Activated CD4-positive, alpha-beta memory T cell treated with anti-CD3 and anti-CD28 coated beads for 36 hours (primary cell): ENCODE data around the gene MTFR1L. TPM values are rescaled to one million over a fixed set of nuclear protein-coding genes. Genes with fewer than 3 reads are reported as not detected.

ENCODE experiments used
- CTCF ChIA-PET: fragments of 350-600 bp; sonication (Branson Sonifier 250); formaldehyde crosslinking; loops from one replicate; lab custom pipeline; 2021; ENCODE audit warnings: antibody characterized with exemption, inconsistent platforms; lab: Charles Lee
- POLR2A ChIA-PET: fragments of 350-600 bp; sonication (Branson Sonifier 250); formaldehyde crosslinking; loops from one replicate; lab custom pipeline; 2021; ENCODE audit warnings: antibody characterized with exemption; lab: Charles Lee
- DNase-seq: peaks from one replicate; pipeline ENCODE4 v3.0.0-alpha.2; 2020
- H3K27ac Mint-ChIP-seq: one replicate; pipeline ENCODE4 v1.8.0; 2021; ENCODE audit warnings: mixed read lengths
- H3K27me3 Mint-ChIP-seq: one replicate; pipeline ENCODE4 v1.8.0; 2021; ENCODE audit warnings: mixed read lengths
- H3K36me3 Mint-ChIP-seq: one replicate; pipeline ENCODE4 v1.8.0; 2021; ENCODE audit warnings: mixed read lengths
- H3K4me1 Mint-ChIP-seq: one replicate; pipeline ENCODE4 v1.8.0; 2021; ENCODE audit warnings: low read depth, mixed read lengths
- H3K4me3 Mint-ChIP-seq: one replicate; pipeline ENCODE4 v1.8.0; 2021; ENCODE audit warnings: mild to moderate bottlenecking, mixed read lengths
- H3K9me3 Mint-ChIP-seq: one replicate; pipeline ENCODE4 v1.8.0; 2021; ENCODE audit warnings: mixed read lengths
- intact Hi-C: fragments of 100-400 bp; cut with micrococcal nuclease; formaldehyde crosslinking; loops from one replicate; pipeline ENCODE4 v1.15.1; 2023
- total RNA-seq, 2 experiments: library from RNA; stranded (reverse); gene quantifications; one replicate each; pipeline ENCODE4 v1.2.3, GENCODE V29; 2021

Gene MTFR1L
- total RNA-seq, 2 experiments from 2014 or later = 28.0 to 31.1 TPM

DNA sequence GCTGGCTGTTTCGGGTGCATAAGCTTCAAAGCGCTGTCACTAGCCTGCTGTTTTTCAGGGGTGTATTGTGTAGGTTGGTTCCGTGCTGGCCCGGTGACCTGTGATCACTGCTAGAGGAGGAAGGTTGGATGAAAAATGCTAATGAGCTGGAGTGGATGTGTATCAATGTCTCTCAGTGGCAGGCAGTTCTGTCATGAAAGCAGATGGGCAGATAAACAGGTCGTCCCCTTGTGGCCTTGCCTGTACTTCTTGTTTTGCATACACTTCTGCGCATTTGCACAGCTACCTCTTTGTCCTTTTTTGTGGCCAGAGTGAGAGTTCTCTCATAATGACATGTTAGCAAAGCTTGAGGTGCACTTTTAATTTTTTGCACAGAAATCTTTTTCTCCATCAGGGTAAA lies 16.8 kb upstream of the MTFR1L start:
- intact Hi-C loops = no loop called here
- Mint-ChIP-seq H3K27me3 (no peaks in the 10 kb centered on the region), H3K27ac (peak overlapping the region; percentile 14), H3K9me3 (no peaks in the 10 kb centered on the region), H3K4me3 (no peak overlapping the region), H3K4me1 (peaks cover 43% of the 10 kb centered on the region), H3K36me3 (peaks cover 7% of the 10 kb centered on the region)
- peak; percentile 43 for DNase-seq
- POLR2A ChIA-PET = no interaction called here
- CTCF ChIA-PET = interaction anchor here (0.8 to 2.9 kb wide), 4 partner anchors 127 to 299 kb away, joined by 3 to 14 read pairs (median 4); no protein-coding TSS in a partner anchor

DNA sequence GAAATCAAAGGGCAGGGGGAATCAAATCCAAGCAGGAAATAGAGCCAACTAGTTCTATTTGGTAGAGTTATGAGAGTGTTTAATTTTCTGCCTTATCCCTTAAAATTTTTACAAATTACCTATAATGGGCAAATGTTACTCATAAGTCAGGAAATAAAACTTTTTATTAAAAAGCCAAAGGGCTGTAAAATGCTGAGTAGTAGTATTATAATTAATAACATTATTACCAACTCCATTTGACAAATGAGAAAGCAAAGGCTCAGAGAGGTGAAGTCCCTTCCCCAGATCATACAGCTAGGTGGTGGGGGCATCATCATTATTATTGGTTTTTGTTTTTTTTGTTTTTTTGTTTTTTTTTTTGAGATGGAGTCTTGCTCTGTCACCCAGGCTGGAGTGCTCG lies 16.4 kb upstream of the MTFR1L start:
- H3K9me3 Mint-ChIP-seq = no peaks in the 10 kb centered on the region
- H3K27me3 Mint-ChIP-seq = no peaks in the 10 kb centered on the region
- intact Hi-C loops = no loop called here
- ChIA-PET CTCF (interaction anchor here (1.2 to 2.9 kb wide), 3 partner anchors 127 to 300 kb away, joined by 3 to 14 read pairs (median 5); no protein-coding TSS in a partner anchor), POLR2A (no interaction called here)
- H3K27ac Mint-ChIP-seq = no peak overlapping the region
- no peak for DNase-seq
- H3K36me3 Mint-ChIP-seq = peaks cover 7% of the 10 kb centered on the region
- H3K4me1 Mint-ChIP-seq = peaks cover 41% of the 10 kb centered on the region
- no peak overlapping the region for H3K4me3 Mint-ChIP-seq

DNA sequence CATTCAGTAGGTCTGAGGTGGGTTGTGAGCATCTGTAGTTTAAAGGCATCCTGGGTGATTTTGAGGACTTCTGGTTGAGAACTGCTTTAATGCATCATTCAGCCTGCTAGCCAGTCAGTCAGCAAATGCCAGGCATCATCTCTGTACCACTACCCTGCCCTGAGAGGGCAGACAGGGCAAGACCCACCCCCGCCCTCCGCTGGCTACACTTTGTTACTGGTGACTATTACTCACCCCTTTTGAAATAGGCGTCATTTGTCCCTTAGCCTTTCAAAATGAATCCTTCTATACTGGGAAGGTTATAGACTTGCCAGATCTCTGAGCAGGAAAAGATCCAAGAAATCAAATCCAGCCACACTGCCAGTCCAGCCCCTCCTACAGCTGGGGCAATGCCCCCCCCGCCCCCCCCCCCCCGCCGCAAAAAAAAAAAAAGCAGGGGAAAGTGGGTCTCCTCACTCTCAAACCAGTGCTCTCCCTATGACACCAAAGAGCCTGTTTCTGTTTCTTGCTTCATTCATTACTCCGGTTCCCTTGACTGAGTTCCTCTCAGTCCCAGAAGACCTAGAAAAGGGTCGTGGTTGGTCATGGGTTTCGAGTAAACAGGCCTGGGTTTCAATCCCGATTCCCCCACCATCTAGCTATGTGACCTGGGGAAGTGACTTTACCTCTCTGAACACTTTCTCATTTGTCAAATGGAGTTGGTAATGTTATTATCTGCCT lies 15.3 kb upstream of the MTFR1L start:
- peaks cover 39% of the 10 kb centered on the region for H3K4me1 Mint-ChIP-seq
- POLR2A ChIA-PET = no interaction called here
- peak overlapping the region; percentile 55 for H3K27ac Mint-ChIP-seq
- intact Hi-C loops = no loop called here
- H3K27me3 Mint-ChIP-seq = no peaks in the 10 kb centered on the region
- H3K36me3 Mint-ChIP-seq = peaks cover 9% of the 10 kb centered on the region
- peak; percentile 84 for DNase-seq
- CTCF ChIA-PET = interaction anchor here (0.7 kb wide), 1 partner anchor 284 kb away, joined by 3 read pairs; no protein-coding TSS in a partner anchor
- H3K9me3 Mint-ChIP-seq = no peaks in the 10 kb centered on the region
- no peak overlapping the region for H3K4me3 Mint-ChIP-seq

DNA sequence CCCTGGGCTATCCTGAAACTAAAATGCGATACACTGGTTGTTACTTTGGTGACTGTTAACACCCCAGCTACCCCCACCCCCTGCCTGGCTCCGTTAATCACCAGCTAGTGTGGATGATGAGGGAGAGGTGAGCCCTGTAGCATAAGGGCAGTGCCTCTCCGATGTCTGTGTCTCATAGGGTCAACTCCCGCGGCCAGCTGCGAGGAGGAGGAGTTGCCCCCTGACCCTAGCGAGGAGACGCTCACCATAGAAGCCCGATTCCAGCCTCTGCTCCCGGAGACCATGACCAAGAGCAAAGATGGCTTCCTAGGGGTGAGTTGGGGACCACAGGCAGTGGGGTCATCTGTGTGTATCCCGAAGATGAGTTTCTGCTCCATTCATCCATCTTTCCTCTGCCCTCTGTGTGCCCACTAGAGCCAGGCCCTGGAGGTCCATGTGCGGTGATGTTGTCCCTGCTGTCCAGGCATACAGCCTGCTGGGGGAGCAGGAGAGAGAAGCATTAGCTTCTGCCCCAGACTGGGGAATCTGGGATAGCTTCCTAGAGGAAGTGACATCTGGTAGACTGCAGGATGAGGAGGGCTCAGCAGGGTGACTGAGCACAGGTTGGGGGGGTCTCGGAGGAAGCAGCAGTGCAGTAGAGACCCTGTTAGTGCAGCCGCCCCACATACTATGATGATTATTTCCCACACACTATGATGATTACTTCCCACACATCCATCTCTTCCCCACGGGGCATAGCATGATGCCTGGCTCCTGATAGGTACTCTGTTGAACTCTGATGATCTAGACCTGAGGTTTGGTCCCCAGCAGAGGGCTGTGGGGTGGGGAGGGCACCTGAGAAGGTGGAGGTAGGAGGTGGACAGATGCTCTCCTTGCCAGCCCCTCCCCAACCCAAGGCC lies 14.5 kb upstream of the MTFR1L start:
- Mint-ChIP-seq H3K4me1 (peaks cover 37% of the 10 kb centered on the region), H3K9me3 (no peaks in the 10 kb centered on the region)
- POLR2A ChIA-PET = no interaction called here

GRCh38 chr1:25805863-25806225 lies 13.9 kb upstream of the MTFR1L start:
- peaks cover 33% of the 10 kb centered on the region for H3K4me1 Mint-ChIP-seq
- DNase-seq = no peak
- no peaks in the 10 kb centered on the region for H3K9me3 Mint-ChIP-seq
- H3K4me3 Mint-ChIP-seq = no peak overlapping the region
- H3K36me3 Mint-ChIP-seq = peaks cover 11% of the 10 kb centered on the region
- H3K27me3 Mint-ChIP-seq = no peaks in the 10 kb centered on the region
- no peak overlapping the region for H3K27ac Mint-ChIP-seq
- ChIA-PET POLR2A (no interaction called here), CTCF (no interaction called here)
- intact Hi-C loops = no loop called here

More for the DNA sequence above, 14.5 kb upstream of the MTFR1L start:
- no peak for DNase-seq
- intact Hi-C loops = no loop called here
- no peak overlapping the region for H3K4me3 Mint-ChIP-seq
- CTCF ChIA-PET = interaction anchor here (0.7 kb wide), 1 partner anchor 285 kb away, joined by 3 read pairs; no protein-coding TSS in a partner anchor
- peaks cover 11% of the 10 kb centered on the region for H3K36me3 Mint-ChIP-seq
- peak overlapping the region; percentile 55 for H3K27ac Mint-ChIP-seq
- H3K27me3 Mint-ChIP-seq = no peaks in the 10 kb centered on the region

DNA sequence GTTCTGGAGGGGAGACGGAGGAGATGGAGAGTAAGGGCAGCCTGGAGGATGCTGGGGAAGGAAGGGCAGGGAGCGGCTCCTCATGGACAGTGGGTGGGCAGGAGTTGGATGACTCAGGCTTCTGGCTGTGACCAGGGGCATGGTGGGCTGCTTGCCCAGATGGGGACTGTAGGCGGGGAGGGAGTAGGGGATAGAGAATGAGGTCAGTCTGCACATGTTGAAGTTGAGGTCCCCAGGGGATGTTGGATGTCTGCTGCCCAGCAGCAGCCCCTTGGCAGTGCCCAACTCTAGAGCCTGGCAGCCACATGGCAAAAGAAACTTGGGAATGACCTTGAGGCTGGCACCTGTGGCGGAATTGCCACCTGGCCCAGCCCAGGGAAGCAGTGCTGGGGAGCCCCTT lies 13.3 kb upstream of the MTFR1L start:
- Mint-ChIP-seq H3K9me3 (no peaks in the 10 kb centered on the region), H3K36me3 (peaks cover 11% of the 10 kb centered on the region), H3K27me3 (no peaks in the 10 kb centered on the region), H3K4me1 (peaks cover 28% of the 10 kb centered on the region), H3K4me3 (no peak overlapping the region), H3K27ac (no peak overlapping the region)
- CTCF ChIA-PET = interaction anchor here (1.0 kb wide), 1 partner anchor 187 kb away, joined by 3 read pairs; no protein-coding TSS in a partner anchor
- no peak for DNase-seq
- intact Hi-C loops = no loop called here
- POLR2A ChIA-PET = no interaction called here

- POLR2A ChIA-PET = interaction anchor here (1.4 kb wide), 1 partner anchor 13 kb away, joined by 5 read pairs; the partner anchor contains the start of gene MTFR1L
- no peak overlapping the region for H3K4me3 Mint-ChIP-seq
- peaks cover 20% of the 10 kb centered on the region for H3K4me1 Mint-ChIP-seq
- H3K9me3 Mint-ChIP-seq = no peaks in the 10 kb centered on the region
- intact Hi-C loops = no loop called here
- CTCF ChIA-PET = interaction anchor here (0.8 to 3.2 kb wide), 5 partner anchors 115 to 199 kb away, joined by 3 to 19 read pairs (median 3); partner anchors contain the start of gene PAFAH2
- no peaks in the 10 kb centered on the region for H3K27me3 Mint-ChIP-seq
- no peak for DNase-seq
- no peak overlapping the region for H3K27ac Mint-ChIP-seq
- H3K36me3 Mint-ChIP-seq = peaks cover 11% of the 10 kb centered on the region
Measured at GRCh38 chr1:25807480-25808390, 12.0 kb upstream of the MTFR1L start.

- H3K9me3 Mint-ChIP-seq = no peaks in the 10 kb centered on the region
- H3K27me3 Mint-ChIP-seq = no peaks in the 10 kb centered on the region
- intact Hi-C loops = no loop called here
- ChIA-PET CTCF (interaction anchor here (0.7 to 3.6 kb wide), 10 partner anchors 8 to 568 kb away, joined by 3 to 19 read pairs (median 8); partner anchors contain the start of genes PAFAH2 and SELENON), POLR2A (interaction anchor here (1.4 kb wide), 1 partner anchor 12 kb away, joined by 5 read pairs; the partner anchor contains the start of gene MTFR1L)
- H3K4me3 Mint-ChIP-seq = no peak overlapping the region
- H3K4me1 Mint-ChIP-seq = peaks cover 14% of the 10 kb centered on the region
- H3K36me3 Mint-ChIP-seq = peaks cover 11% of the 10 kb centered on the region
- no peak for DNase-seq
- H3K27ac Mint-ChIP-seq = no peak overlapping the region
Measured at GRCh38 chr1:25808481-25809244, 11.1 kb upstream of the MTFR1L start.

GRCh38 chr1:25809283-25809926 lies 10.3 kb upstream of the MTFR1L start:
- peaks cover 9% of the 10 kb centered on the region for H3K36me3 Mint-ChIP-seq
- no peak overlapping the region for H3K27ac Mint-ChIP-seq
- intact Hi-C loops = no loop called here
- H3K27me3 Mint-ChIP-seq = no peaks in the 10 kb centered on the region
- peaks cover 8% of the 10 kb centered on the region for H3K4me1 Mint-ChIP-seq
- no peak for DNase-seq
- ChIA-PET CTCF (interaction anchor here (0.7 to 3.6 kb wide), 11 partner anchors 9 to 569 kb away, joined by 3 to 19 read pairs (median 6); partner anchors contain the start of genes MTFR1L and SELENON), POLR2A (no interaction called here)
- H3K9me3 Mint-ChIP-seq = no peaks in the 10 kb centered on the region
- H3K4me3 Mint-ChIP-seq = no peak overlapping the region

GRCh38 chr1:25809929-25810328 lies 9.8 kb upstream of the MTFR1L start:
- intact Hi-C loops = loop anchor here (5.0 kb wide), 1 partner anchor 308 kb away; no protein-coding TSS in a partner anchor
- POLR2A ChIA-PET = no interaction called here
- DNase-seq = no peak

More at GRCh38 chr1:25809929-25810328, 9.8 kb upstream of the MTFR1L start:
- Mint-ChIP-seq H3K27me3 (no peaks in the 10 kb centered on the region), H3K27ac (no peak overlapping the region), H3K9me3 (no peaks in the 10 kb centered on the region), H3K36me3 (peaks cover 9% of the 10 kb centered on the region), H3K4me1 (peaks cover 3% of the 10 kb centered on the region), H3K4me3 (no peak overlapping the region)
- CTCF ChIA-PET = interaction anchor here (0.7 to 3.6 kb wide), 11 partner anchors 9 to 305 kb away, joined by 3 to 19 read pairs (median 4); partner anchors contain the start of genes MTFR1L and SELENON
